ENCODE results near the gene PTPN5.

Gene PTPN5

GRCh38 chr11:18775492-18776292 is 15.9 kb downstream of the PTPN5 start:
- DNase-seq = peak; percentile 49
- Histone ChIP-seq H4K20me1 (ENCODE audit: insufficient read depth, low read length) (peaks cover 5% of the 10 kb centered on the region; the same call in 1 of the 2 replicates), H2AFZ (ENCODE audit: low read depth, low read length) (no peak overlapping the region), H3K9ac (ENCODE audit: low read depth, low read length) (no peak overlapping the region), H3K4me2 (ENCODE audit: insufficient read depth, low read length) (no peak overlapping the region), H3K27ac (ENCODE audit: low read length) (no peak overlapping the region), H3K79me2 (ENCODE audit: insufficient read depth, low read length) (no peaks in the 10 kb centered on the region), H3K4me3 (ENCODE audit: low read depth in 1 of 2, low read length in 2 of 2) (no peak overlapping the region), H3K9me3 (ENCODE audit: insufficient read depth, low read length, severe bottlenecking) (no peaks in the 10 kb centered on the region), H3K36me3 (ENCODE audit: insufficient read depth, low read length) (no peaks in the 10 kb centered on the region), H3K4me1 (ENCODE audit: insufficient read depth, low read length) (no peaks in the 10 kb centered on the region), H3K27me3 (ENCODE audit: insufficient read depth, low read length, poor library complexity) (no peaks in the 10 kb centered on the region)
- peak; percentile 79 for TF ChIP-seq CTCF (IDR thresholded peaks at IDR 0.05; ENCODE audit: borderline replicate concordance, extremely low read depth, low read length, poor library complexity, severe bottlenecking)
- no peak for TF ChIP-seq EZH2 (IDR thresholded peaks at IDR 0.05; ENCODE audit: borderline replicate concordance, low read depth, low read length, severe bottlenecking)
- ATAC-seq (ENCODE audit: insufficient read depth, low read depth) = peak; percentile 58; the same call in 1 of the 3 replicates

- no peaks in the 10 kb centered on the region for H3K79me2 ChIP-seq (ENCODE audit: insufficient read depth, low read length)
- TF ChIP-seq EZH2 (IDR thresholded peaks at IDR 0.05; ENCODE audit: borderline replicate concordance, low read depth, low read length, severe bottlenecking) = no peak
- no peak for TF ChIP-seq CTCF (IDR thresholded peaks at IDR 0.05; ENCODE audit: borderline replicate concordance, extremely low read depth, low read length, poor library complexity, severe bottlenecking)
Observed at GRCh38 chr11:18774801-18775200, 16.8 kb downstream of the PTPN5 start.

GRCh38 chr11:18773681-18774080 is 17.9 kb downstream of the PTPN5 start:
- H3K27ac ChIP-seq (ENCODE audit: low read length) = no peak overlapping the region
- no peak for DNase-seq
- H3K4me1 ChIP-seq (ENCODE audit: insufficient read depth, low read length) = no peaks in the 10 kb centered on the region
- no peaks in the 10 kb centered on the region for H3K79me2 ChIP-seq (ENCODE audit: insufficient read depth, low read length)
- TF ChIP-seq CTCF (IDR thresholded peaks at IDR 0.05; ENCODE audit: borderline replicate concordance, extremely low read depth, low read length, poor library complexity, severe bottlenecking) (no peak), EZH2 (IDR thresholded peaks at IDR 0.05; ENCODE audit: borderline replicate concordance, low read depth, low read length, severe bottlenecking) (no peak)
- no peak for ATAC-seq (ENCODE audit: insufficient read depth, low read depth)
- H3K4me3 ChIP-seq (ENCODE audit: low read depth in 1 of 2, low read length in 2 of 2) = no peak overlapping the region
- no peaks in the 10 kb centered on the region for H3K36me3 ChIP-seq (ENCODE audit: insufficient read depth, low read length)
- peaks cover 5% of the 10 kb centered on the region; the same call in 1 of the 2 replicates for H4K20me1 ChIP-seq (ENCODE audit: insufficient read depth, low read length)
- no peak overlapping the region for H2AFZ ChIP-seq (ENCODE audit: low read depth, low read length)
- no peak overlapping the region for H3K4me2 ChIP-seq (ENCODE audit: insufficient read depth, low read length)
- H3K27me3 ChIP-seq (ENCODE audit: insufficient read depth, low read length, poor library complexity) = no peaks in the 10 kb centered on the region
- no peaks in the 10 kb centered on the region for H3K9me3 ChIP-seq (ENCODE audit: insufficient read depth, low read length, severe bottlenecking)
- no peak overlapping the region for H3K9ac ChIP-seq (ENCODE audit: low read depth, low read length)

More at GRCh38 chr11:18774801-18775200, 16.8 kb downstream of the PTPN5 start:
- Histone ChIP-seq H3K36me3 (ENCODE audit: insufficient read depth, low read length) (no peaks in the 10 kb centered on the region), H3K9ac (ENCODE audit: low read depth, low read length) (no peak overlapping the region), H3K4me2 (ENCODE audit: insufficient read depth, low read length) (no peak overlapping the region), H3K27me3 (ENCODE audit: insufficient read depth, low read length, poor library complexity) (no peaks in the 10 kb centered on the region), H3K4me3 (ENCODE audit: low read depth in 1 of 2, low read length in 2 of 2) (no peak overlapping the region), H3K27ac (ENCODE audit: low read length) (no peak overlapping the region), H3K9me3 (ENCODE audit: insufficient read depth, low read length, severe bottlenecking) (no peaks in the 10 kb centered on the region), H2AFZ (ENCODE audit: low read depth, low read length) (no peak overlapping the region), H4K20me1 (ENCODE audit: insufficient read depth, low read length) (peaks cover 5% of the 10 kb centered on the region; the same call in 1 of the 2 replicates), H3K4me1 (ENCODE audit: insufficient read depth, low read length) (no peaks in the 10 kb centered on the region)
- no peak for DNase-seq
- ATAC-seq (ENCODE audit: insufficient read depth, low read depth) = no peak

All from DND-41 (cell line).